ENCODE results near the gene HRH1.

The HRH1 gene

GRCh38 chr3:11188231-11188630 lies 33.9 kb downstream of the HRH1 start:
- no peak for TF ChIP-seq CTCF (IDR thresholded peaks at IDR 0.05; ENCODE audit: low read depth, low read length)

GRCh38 chr3:11195201-11195600 lies 40.9 kb downstream of the HRH1 start:
- no peak overlapping the region for H3K4me3 ChIP-seq (ENCODE audit: low read depth, low read length)
- TF ChIP-seq CTCF (IDR thresholded peaks at IDR 0.05; ENCODE audit: low read depth, low read length): no peak

More at GRCh38 chr3:11188231-11188630, 33.9 kb downstream of the HRH1 start:
- H3K4me3 ChIP-seq (ENCODE audit: low read depth, low read length): no peak overlapping the region

DNA sequence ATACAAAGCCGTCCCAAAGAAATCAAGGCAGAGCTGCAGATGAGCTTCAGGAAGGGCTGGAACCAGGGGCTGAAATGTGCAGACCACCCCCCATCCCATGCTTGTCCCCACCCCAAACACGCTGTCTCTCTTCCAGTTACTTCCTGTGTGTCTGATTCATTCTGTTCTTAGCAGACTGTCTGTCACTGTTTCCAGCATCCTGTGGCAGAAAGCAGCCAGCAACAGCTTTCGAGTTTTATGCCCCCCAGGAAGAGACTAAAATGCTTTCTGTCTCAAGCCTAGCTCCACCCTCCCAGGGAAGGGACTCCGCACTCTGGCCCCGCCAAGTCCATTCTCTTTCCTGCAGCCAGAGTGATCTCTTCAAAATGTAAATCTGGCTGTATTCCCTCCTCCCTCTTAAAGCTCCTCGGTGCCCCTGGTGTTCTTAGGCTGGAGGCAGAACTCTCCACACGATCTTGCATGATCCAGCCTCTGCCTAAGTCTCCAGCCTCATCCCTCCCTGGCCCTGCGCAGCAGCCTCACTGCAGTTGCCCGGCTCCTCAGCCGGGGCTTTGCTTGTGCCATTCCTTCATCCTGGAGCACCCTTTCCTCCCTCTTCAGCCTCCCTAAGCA lies 41.5 kb downstream of the HRH1 start:
- TF ChIP-seq CTCF (IDR thresholded peaks at IDR 0.05; ENCODE audit: low read depth, low read length): no peak
- peak overlapping the region; percentile 40 for H3K4me3 ChIP-seq (ENCODE audit: low read depth, low read length)

DNA sequence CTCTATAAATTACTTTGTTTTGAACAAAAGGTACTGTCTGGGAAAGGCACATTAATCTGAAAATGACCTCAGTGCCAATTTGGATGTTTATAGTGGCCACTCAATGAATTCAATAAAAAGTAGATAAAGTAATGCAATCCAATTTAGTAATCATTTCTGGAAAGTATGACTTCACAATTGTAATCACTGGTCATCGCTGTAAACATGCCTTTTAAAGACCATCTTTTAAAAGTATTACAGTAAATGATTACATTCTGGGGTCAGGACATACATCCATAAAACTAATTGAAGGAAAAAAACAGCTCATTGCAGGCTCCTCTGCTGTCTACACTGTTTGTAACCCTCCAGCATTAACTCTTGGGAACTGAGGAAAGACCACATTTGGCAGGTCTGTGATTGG lies 43.2 kb downstream of the HRH1 start:
- no peak for TF ChIP-seq CTCF (IDR thresholded peaks at IDR 0.05; ENCODE audit: low read depth, low read length)
- H3K4me3 ChIP-seq (ENCODE audit: low read depth, low read length): no peak overlapping the region

GRCh38 chr3:11198070-11198469 lies 43.8 kb downstream of the HRH1 start:
- TF ChIP-seq CTCF (IDR thresholded peaks at IDR 0.05; ENCODE audit: low read depth, low read length): no peak
- H3K4me3 ChIP-seq (ENCODE audit: low read depth, low read length): no peak overlapping the region

DNA sequence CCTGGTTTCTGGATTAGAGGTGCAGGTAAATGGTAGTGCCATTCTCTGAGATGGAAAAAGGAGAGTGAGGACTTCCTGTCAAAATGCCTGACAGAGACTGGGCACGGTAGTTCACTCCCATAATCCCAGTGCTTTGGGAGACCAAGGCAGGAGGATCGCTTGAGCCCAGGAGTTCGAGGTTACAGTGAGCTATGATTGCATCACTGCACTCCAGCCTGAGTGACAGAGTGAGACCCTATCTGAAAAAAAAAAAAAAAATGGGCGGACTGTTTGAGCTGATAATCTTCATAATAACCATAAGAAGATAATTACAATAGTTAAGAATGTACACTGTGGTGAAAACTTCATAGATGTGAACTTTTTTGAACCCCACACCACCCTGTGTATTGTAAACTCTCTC lies 44.2 kb downstream of the HRH1 start:
- H3K4me3 ChIP-seq (ENCODE audit: low read depth, low read length): no peak overlapping the region
- no peak for TF ChIP-seq CTCF (IDR thresholded peaks at IDR 0.05; ENCODE audit: low read depth, low read length)

DNA sequence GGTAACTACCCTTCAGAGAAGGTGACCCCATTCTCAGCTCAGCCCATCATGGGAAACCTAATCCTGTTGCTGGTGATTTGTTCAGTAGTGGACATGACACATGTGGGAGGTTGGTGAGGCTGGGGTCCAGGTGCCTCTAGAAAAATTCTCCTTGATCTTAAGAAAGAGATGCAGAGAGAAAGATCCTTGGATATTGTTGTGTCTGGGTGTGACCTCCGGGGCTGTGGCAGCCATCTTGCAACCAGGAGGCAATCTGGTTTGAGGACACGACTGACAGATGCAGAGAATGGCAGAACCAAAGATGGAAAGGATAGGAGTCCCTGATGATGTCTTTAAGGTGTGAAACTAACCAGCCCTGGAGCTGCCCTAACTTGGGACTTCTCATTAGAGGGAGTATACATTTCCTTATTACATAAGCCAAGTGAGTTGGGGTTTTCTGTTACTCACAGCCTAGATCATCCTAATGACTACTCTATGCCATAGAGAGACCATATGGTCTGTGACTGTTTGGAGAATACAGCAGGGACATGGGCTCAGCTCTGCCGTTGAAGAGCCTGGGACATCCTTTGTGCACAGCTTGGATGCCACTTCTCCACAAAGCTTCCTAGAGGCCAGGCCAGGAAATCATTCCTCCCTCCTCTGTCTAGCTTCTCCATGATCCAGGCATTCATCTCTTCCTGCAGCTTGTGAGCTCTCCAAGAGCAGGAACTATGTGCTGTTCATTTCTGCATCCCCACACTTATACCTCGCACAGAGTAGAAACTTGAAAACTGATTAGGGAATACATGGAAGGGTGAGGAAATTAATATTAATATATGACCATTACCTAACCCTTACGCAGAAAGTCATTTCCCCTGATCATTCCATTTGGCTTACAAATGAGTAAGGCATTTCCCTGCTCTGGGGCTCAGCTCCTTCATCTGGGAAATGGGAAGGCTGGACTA lies 45.9 kb downstream of the HRH1 start:
- H3K4me3 ChIP-seq (ENCODE audit: low read depth, low read length): no peak overlapping the region
- no peak for TF ChIP-seq CTCF (IDR thresholded peaks at IDR 0.05; ENCODE audit: low read depth, low read length)

Data from WI38 (cell line).